ENCODE measurements around the gene NACC2.

DNA sequence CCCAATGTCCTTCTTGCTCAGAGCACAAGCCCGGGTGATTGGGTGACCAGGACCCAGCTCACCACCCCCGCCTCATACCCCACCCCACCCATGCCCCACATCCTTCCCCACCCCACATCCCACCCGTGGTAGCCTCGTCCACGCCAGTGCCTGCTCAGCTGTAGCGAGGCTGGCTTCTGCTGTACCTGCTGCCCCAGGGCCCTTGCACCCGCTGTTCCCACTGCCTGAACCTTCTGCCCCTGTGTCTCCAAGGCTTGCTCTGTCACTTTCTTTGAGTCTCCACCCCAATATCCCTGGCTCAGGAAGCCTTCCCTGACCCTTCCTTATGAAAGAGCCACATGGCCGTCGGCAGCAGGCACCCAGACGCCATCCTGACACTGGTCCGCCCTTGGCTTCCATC is 3.1 kb upstream of the NACC2 start:
- no peak for TF ChIP-seq POLR2A (IDR thresholded peaks at IDR 0.05; ENCODE audit: low read length)
- TF ChIP-seq GATA1 (IDR thresholded peaks at IDR 0.05; ENCODE audit: low read depth, low read length) = no peak

Measured in erythroblast (primary cell).